SKM-1 (cell line): ENCODE data around the gene EBLN1.
"Not testable (repeated sequence)": the region's sequence is repeated elsewhere in the genome, so short reads cannot be mapped to it uniquely, and the experiment has no call there.

Experiments used
- DNase-seq: peaks from one replicate; lab custom pipeline; 2025; ENCODE audit not compliant: unreplicated experiment; lab: John Stamatoyannopoulos, UW

Gene EBLN1

DNA sequence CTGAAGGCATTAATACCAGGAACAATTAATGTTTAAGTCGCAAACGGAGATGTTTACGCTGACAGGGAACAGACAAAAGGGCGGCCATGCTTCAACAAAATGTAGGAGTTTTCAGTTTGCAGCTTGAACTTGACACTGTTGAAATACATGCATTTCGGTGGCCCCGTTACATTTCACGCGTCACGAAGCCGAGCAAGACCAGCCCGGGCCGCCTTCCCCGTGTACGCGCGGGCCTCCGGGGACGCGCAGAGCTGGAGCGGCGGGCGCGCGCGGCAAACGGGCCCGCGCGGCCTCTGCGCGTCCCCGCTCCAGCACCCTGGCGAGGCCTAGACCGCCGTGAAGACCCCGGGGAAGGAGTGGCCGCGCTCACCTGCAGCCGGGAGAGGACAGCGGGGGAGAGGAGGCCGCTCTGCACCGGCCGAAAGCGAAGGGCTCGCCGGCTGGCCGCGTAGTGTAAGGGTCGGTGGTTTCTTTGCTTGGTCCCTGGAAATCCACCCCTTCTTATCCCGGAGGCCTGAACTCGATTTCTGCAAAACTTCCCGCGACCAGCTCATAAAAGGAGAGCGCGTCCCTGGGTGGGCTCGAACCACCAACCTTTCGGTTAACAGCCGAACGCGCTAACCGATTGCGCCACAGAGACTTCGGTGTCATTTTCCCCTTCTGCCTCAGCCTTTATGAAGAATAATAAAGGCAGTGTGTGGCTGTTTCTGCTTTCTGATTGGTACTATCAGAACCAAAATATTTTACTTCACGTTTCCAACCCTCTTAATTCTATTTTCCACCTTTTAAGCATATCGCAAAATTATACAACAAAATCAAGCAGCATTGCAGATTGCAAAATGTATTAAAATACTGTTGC, 11.4 kb upstream of the EBLN1 start:
- peak; percentile 7 for DNase-seq

DNA sequence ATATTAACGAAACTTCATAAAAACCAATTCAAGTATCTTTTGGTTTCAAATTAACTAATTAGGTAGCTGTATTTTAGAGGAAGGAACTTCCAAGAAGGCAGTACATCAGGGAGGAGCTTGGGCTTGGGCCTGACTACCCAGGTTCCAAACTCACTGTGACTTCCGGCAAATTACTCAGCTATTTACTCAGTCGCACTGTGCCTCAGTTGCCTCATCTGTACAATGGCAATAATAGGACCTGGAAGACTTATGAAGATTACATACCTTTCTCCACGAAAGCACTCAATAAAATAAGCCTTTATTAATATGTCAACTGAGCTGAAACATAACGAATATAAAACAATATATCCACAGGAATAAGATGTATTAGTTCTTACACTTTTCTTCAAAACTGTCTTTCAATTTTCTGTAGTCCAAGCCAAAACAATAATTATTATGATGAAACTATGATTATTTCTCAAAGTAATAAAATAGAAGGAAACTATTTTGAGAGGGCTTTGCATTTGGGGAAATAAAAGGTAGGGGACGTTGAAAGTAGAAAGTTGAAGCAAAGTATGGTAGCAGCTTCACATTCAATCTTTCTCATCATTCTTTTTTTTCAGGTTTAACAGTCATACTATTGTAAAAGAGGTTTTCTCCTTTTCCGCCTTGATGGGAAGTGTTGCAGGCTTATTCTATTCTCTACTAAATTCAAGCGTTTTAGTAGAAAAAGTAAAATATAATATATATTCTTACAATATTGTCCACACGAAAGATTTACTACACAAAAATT, 10.5 kb upstream of the EBLN1 start:
- no peak for DNase-seq

DNA sequence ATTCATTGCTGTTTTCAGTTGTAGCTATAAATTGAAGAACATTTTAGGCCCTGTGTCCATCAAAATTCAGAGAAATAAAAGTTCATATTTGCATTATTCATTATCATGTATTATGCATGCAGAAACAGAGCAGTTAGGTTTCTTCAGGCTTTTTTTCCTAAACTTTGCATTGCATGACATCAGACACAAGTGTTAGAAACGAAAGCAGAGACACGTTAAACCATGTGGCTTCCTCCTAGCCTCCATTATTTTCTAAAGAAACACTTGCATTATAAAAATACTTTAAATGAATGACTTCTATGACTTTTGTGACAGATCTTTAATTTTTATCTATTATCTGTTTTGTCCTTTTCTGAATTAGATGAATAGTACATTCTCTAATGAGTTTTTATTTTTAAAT, 8.8 kb upstream of the EBLN1 start:
- no peak for DNase-seq

DNA sequence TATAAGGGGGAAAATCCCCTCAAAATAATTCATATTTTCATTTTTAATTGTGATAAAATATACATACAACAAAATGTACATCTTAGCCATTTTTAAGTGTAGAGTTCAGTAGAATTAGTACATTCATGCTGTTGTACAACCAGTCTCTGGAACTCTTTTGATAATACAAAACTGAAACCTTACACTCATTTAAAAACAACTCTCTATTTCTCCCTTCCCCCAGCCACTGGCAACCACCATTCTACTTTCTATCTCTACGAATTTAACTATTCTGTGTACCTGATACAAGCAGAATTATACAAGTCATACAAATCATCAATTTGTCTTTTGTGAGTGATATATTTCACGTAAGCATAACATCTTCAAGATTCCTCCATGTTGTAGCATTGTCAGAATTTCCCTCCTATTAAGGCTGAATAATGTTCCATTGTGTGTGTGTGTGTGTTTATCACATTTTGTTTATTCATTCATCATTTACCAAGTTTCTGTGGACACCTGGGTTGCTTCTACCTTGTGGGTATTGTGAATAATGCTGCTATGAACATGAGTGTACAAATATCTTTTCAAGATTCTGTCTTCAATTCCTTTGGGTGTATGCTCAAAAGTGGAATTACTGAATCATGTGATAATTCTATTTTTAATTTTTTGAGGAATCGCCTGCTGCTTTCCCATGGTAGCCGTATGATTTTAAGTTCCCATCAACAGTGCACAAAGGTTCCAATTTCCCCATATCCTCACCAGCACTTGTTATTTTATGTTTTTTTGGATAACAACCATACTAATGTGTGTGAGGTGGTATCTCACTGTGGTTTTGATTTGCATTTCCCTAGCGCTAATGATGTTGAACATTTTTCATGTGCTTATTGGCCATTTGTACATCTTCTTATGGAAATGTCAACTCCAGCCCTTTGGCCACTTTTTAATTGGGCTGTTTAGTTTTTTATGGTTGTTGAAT, 4.7 kb upstream of the EBLN1 start:
- DNase-seq = no peak

DNA sequence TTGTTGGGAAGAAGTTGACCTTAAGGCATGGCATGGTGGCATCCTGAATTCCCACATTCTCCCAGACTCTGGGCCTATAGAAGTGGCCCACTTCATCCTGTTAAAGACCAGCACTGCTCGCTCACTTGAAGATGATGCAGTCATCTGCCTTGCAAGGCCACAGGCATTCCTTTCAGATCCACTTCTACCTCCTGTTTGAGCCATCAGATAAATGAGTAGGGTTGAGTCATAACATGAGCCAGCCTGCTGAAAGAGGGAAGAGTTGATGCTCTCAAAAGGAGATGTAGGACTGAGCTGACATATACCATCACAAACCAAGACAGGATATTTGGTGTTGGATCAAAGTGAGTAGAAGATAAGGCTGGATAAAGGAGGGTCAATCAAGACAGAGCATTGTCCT, 1.5 kb upstream of the EBLN1 start:
- DNase-seq = no peak

DNA sequence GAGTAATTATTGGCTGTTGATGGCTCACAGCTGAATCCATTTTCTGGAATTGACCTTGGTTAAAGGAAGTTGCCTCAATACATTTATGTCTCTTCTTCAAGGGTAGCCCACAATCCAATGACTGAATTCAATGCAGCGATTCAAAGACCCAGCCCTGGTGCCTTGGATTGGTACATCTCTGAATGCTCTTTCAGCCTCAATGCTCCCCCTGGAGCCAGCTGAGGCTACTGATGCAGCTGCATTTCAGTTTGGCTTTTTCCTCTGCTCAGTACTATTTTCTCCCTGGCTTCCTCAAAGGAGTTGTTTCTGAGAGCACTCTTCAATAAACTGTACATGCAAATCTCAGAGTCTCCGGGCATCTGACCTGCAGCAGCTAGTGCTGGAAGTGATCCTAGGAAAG, 633 bp upstream of the EBLN1 start:
- no peak for DNase-seq

DNA sequence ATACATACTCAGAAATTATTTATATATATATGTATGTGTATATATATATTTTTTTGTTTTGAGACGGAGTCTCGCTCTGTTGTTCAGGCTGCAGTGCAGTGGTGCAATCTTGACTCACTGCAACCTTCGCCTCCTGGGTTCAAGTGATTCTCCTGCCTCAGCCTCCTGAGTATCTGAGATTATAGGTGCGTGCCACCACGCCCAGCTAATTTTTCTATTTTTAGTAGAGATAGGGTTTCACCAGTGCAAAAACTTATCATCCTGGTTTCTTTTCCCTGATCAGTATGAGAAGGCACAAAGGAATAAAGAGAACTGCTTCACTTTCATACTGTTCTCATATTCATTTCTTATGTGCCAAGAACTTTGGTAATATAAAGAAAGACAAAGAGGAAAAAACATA, 731 bp downstream of the EBLN1 start:
- DNase-seq = not testable (repeated sequence)

DNA sequence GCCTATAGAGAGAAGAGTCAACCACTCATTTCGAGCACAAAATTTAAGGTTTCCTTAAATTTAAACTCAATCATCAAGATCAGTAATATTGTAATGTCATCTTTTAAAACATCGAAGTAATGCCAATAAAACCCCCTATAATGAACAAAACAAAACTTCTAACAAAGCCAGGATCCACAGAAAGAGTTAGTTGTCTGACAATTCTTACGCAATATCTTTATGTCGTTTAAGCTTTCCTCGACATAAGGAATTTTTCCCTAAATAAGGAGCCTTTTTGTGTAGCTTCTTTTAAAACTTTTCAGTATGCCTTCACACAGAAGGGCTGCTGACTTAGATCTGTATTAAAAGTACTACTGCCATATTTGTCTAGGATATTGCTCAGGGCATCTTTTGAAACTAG, 7.5 kb downstream of the EBLN1 start:
- DNase-seq = no peak

DNA sequence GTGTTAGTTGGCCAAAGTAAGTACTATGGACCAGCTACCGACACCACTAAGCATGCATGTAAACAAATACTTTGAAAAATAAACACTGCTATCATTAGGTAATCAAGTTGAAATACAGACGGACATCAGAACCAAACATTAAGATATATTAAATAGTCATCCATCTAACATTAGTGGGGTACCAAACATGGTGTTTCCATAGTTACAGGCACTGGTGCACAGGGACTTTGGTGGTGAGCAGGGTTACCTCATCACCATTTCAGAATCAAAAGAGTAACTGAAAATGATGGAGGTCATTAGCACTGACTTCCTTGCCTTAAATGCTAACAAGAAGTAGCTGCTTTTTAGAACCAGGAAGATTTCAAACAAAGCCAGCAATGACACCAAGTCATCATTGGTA, 23.9 kb downstream of the EBLN1 start:
- no peak for DNase-seq

DNA sequence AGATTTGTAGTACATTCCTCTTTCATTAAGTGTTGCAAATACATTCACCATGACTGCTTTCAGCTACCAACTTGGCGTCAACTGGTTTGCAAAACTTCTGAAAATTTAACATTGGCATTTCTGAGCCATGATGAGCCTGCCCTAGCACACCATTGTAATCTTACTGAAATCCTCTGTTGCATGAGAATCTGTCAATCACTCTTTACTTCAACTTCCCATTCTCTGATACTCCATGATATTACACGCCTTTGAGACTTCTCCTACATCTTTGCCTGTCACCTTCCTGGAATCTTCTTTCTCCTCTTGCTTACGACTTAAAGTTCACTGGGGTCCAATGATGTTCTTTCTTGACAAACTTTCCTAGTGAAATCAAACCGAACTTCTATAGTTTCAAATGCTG, 32.2 kb downstream of the EBLN1 start:
- DNase-seq = no peak

DNA sequence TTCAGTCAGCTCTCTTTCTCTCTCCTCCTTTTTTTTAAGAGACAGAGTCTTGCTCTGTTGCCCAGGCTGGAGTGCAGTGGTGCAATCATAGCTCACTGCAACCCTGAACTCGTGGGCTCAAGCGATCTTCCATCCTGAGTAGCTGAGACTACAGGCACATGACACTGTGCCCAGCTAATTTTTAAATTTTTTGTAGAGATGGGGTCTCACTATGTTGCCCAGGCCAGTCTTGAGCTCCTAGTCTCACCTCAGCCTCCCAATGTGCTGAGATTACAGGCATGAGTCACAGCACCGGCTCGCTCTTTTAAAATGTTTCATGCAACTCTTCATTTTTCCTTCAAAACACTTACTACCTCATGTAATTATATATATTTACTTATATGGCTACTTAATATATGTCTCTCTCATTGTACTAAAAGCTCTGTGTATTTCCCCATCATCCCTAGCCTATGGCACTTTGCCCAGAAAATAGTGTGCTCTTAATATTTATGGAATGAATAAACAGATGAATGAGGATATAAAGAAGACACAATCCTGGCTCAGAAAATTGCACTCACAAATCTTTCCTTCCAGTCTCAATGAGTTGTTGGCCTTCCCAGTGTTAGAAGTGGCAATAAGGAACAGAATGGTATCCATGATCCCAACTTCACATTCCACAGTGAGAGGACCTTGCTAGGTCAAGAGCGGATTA, 33.9 kb downstream of the EBLN1 start:
- DNase-seq = no peak

DNA sequence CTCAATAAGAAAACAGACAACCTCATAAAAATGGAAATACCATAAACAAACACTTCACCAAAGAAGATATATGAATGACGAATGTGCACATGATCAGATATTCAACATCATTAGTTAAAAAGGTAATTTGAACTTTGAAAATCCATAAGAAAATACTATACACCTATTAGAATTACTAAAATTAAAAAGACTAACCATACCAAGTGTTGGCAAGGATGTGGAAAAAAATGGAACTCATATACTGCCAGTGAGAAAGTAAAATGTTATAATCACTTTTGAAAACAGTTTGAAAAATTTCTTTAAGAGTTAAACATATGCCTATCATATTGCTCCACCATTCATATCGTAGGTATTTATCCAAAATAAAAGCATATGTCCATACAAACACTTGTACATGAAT, 37.1 kb downstream of the EBLN1 start:
- DNase-seq = no peak

DNA sequence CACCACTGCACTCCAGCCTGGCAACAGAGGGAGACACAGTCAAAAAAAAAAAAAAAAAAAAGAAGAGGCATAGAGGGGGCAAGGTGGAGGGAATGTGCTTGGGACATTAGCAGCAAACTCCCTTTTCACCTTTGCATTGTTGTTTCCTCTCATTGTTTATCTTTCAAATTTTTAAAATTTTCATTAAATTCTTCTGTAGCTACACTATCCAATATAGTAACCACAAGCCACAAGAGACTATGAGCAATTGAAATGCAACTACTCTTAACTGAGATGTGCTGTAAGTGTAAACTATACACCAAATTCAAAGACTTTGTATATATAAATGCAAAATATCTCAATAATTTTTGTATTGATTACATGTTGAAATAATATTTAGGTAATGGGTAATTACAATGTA, 43.4 kb downstream of the EBLN1 start:
- DNase-seq = no peak

DNA sequence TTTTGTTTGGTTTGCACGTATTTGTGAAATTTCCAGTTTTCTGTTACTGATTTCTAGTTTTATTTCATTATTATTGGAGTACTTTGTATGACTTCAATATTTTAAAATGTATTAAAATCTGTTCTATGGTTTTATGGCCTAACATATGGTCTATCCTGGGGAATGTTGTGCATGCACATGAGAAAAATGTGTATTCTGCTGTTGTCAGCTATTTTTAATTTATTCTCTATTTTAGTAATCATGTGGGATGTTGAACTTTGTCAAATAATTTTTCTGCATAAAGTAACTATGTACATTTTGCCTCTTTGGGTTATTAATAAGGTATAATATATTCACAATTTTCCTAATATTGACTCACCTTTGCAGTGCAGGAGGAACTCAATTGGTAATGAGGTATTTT, 46.7 kb downstream of the EBLN1 start:
- no peak for DNase-seq

DNA sequence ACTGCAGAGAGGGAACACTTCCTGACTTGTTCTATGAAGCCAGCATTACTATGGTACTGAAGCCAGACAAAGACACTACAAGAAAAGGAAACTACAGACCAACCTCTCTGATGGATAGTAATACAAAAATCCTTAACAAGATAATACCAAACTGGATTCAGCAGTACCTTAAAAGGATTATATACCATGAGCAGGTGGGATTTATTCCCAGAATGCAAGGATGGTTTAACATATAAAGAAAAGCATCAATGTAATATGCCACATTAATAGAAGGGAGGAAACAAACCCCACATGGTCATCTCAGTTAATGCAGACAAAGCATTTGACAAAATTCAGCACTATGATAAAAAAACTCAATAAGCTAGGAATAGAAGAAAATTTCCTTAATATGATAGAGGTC, 47.2 kb downstream of the EBLN1 start:
- no peak for DNase-seq

DNA sequence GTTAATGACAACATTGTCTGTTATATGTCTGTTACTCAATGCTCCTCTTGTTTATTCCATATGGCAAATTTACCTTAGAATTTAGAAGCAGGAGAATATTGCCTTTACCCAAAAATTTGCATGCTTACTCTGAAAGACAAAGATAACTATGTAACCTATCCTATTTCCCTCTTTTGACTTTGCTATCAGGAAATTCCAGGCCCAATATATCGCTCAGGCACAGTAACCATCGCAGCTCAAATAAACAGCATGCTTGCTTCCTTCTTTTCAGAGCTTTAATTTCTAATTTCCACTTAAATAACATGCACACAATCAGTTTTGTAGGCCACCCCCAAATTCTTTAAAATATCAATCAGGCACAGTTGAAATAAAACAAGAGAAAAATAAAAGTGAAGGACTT, 57.8 kb downstream of the EBLN1 start:
- no peak for DNase-seq

DNA sequence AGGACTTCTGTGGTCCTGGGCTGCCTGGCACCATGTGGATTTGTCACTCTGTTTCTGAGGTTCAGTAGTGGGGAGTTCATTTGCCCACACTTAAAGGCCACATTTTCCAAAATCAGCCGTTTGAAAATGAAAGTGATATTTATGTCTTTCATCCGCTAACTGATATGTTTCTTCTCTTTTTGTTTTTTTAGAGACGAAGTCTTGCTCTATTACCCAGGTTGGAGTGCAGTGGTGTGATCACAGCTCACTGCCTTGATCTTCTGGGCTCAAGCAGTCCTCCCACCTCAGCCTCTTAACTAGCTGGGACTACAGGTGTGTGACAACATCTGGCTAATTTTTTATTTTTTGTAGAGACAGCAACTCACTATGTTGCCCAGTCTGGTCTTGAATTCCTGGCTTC, 58.6 kb downstream of the EBLN1 start:
- DNase-seq = no peak
